GM19240 (cell line): Measurements from ENCODE around the gene PEX5.
"Not testable (repeated sequence)": the region's sequence is repeated elsewhere in the genome, so short reads cannot be mapped to it uniquely, and the experiment has no call there.

Experiments used
- DNase-seq: peaks from one replicate; pipeline ENCODE4 v3.0.0; 2011; ENCODE audit warnings: low spot score; ENCODE audit not compliant: insufficient read length

The PEX5 gene

GRCh38 chr12:7158781-7159609 is 30.5 kb upstream of the PEX5 start:
- no peak for DNase-seq

GRCh38 chr12:7160183-7160582 is 29.3 kb upstream of the PEX5 start:
- no peak for DNase-seq

- no peak for DNase-seq
These were observed 28.2 kb upstream of the PEX5 start for GRCh38 chr12:7161327-7161726.

- no peak for DNase-seq
These were observed 27.7 kb upstream of the PEX5 start for GRCh38 chr12:7161811-7162210.

- DNase-seq: no peak
These were observed 26.8 kb upstream of the PEX5 start for GRCh38 chr12:7162691-7163114.

- no peak for DNase-seq
These were observed 19.5 kb upstream of the PEX5 start for GRCh38 chr12:7169951-7170350.

GRCh38 chr12:7171854-7172253 is 17.6 kb upstream of the PEX5 start:
- DNase-seq: no peak

- no peak for DNase-seq
These were observed 14.0 kb upstream of the PEX5 start for GRCh38 chr12:7175493-7175892.

- no peak for DNase-seq
These were observed 12.9 kb upstream of the PEX5 start for GRCh38 chr12:7176595-7176994.

- DNase-seq: no peak
These were observed 11.0 kb upstream of the PEX5 start for GRCh38 chr12:7178481-7178880.

- no peak for DNase-seq
These were observed 8.8 kb upstream of the PEX5 start for GRCh38 chr12:7180685-7181084.

- DNase-seq: not testable (repeated sequence)
These were observed 3.4 kb upstream of the PEX5 start for GRCh38 chr12:7186058-7186457.

GRCh38 chr12:7188562-7189397 is 706 bp upstream of the PEX5 start:
- no peak for DNase-seq

GRCh38 chr12:7190268-7191055 is 976 bp downstream of the PEX5 start:
- DNase-seq: no peak

- DNase-seq: no peak
These were observed 4.2 kb downstream of the PEX5 start for GRCh38 chr12:7193674-7194073.

- DNase-seq: no peak
These were observed 8.4 kb downstream of the PEX5 start for GRCh38 chr12:7197841-7198240.

GRCh38 chr12:7203109-7203508 is 13.6 kb downstream of the PEX5 start:
- DNase-seq: no peak

- DNase-seq: no peak
These were observed 15.6 kb downstream of the PEX5 start for GRCh38 chr12:7205091-7205490.

GRCh38 chr12:7206691-7207090 is 17.2 kb downstream of the PEX5 start:
- no peak for DNase-seq

GRCh38 chr12:7207866-7208625 is 18.6 kb downstream of the PEX5 start:
- no peak for DNase-seq

GRCh38 chr12:7209958-7210357 is 20.5 kb downstream of the PEX5 start:
- no peak for DNase-seq
